Liver (tissue), 9 donors: Measurements from ENCODE around the gene INHBB. TPM values are rescaled to one million over a fixed set of nuclear protein-coding genes. Genes with fewer than 3 reads are reported as not detected.

Experiments
- DNase-seq: peaks from one replicate; pipeline ENCODE4 v3.0.0-alpha.2; 2017; ENCODE audit warnings: low spot score
- H3K27ac ChIP-seq, 2 donors: one replicate each; pipeline ENCODE4 v1.7.0; 2013; ENCODE audit warnings: inconsistent platforms in 2 of 2, low read length in 2 of 2, control low read depth in 1 of 2, low read depth in 1 of 2, mild to moderate bottlenecking in 1 of 2
- H3K27me3 ChIP-seq, 4 donors: one replicate each; pipeline versions ENCODE4 v1.6.1 to v1.7.0; 2013; ENCODE audit warnings: low read length in 3 of 4, inconsistent platforms in 1 of 4, mild to moderate bottlenecking in 1 of 4, moderate library complexity in 1 of 4; ENCODE audit not compliant: control insufficient read depth in 4 of 4, insufficient read depth in 4 of 4
- H3K36me3 ChIP-seq, 4 donors: one replicate each; pipeline versions ENCODE4 v1.6.1 to v1.7.0; 2013; ENCODE audit warnings: low read length in 3 of 4, mild to moderate bottlenecking in 3 of 4, low read depth in 1 of 4, moderate library complexity in 1 of 4; ENCODE audit not compliant: control insufficient read depth in 4 of 4, insufficient read depth in 3 of 4
- H3K4me1 ChIP-seq, 4 donors: one replicate each; pipeline versions ENCODE4 v1.6.1 to v1.7.0; 2013; ENCODE audit warnings: low read length in 3 of 4, mild to moderate bottlenecking in 3 of 4, moderate library complexity in 1 of 4; ENCODE audit not compliant: control insufficient read depth in 4 of 4, insufficient read depth in 4 of 4
- H3K4me3 ChIP-seq, 3 donors: one replicate each; pipeline versions ENCODE4 v1.6.1 to v1.7.0; 2013; ENCODE audit warnings: low read length in 3 of 3, control low read depth in 1 of 3, low read depth in 1 of 3, mild to moderate bottlenecking in 1 of 3
- H3K9ac ChIP-seq, 2 donors: one replicate each; pipeline ENCODE4 v1.7.0; 2013; ENCODE audit warnings: low read length in 2 of 2, mild to moderate bottlenecking in 2 of 2, moderate library complexity in 2 of 2, control low read depth in 1 of 2, low read depth in 1 of 2
- H3K9me3 ChIP-seq, 4 donors: one replicate each; pipeline versions ENCODE4 v1.6.1 to v1.7.0; 2013; ENCODE audit warnings: low read length in 3 of 4; ENCODE audit not compliant: control insufficient read depth in 4 of 4
- EGR1 ChIP-seq, 2 donors: IDR thresholded peaks; 2 replicates each; pipeline ENCODE4 v1.6.1; 2016 to 2018; ENCODE audit warnings: antibody characterized with exemption in 2 of 2, low read depth in 2 of 2
- FOXA1 ChIP-seq: IDR thresholded peaks from 2 replicates; pipeline ENCODE4 v1.6.1; 2016; ENCODE audit warnings: antibody characterized with exemption
- FOXA2 ChIP-seq: IDR thresholded peaks from 2 replicates; pipeline ENCODE4 v1.6.1; 2016; ENCODE audit warnings: antibody characterized with exemption
- GABPA ChIP-seq, 2 donors: IDR thresholded peaks in 1 of 2; conservative IDR thresholded peaks in 1 of 2; 2 replicates each; pipeline ENCODE4 v1.6.1; 2016; ENCODE audit warnings: antibody characterized with exemption in 2 of 2, mild to moderate bottlenecking in 1 of 2, moderate library complexity in 1 of 2
- HNF4A ChIP-seq, 2 donors: conservative IDR thresholded peaks; 2 replicates each; pipeline ENCODE4 v1.6.1; 2016; ENCODE audit warnings: antibody characterized with exemption in 2 of 2, mild to moderate bottlenecking in 2 of 2
- HNF4G ChIP-seq: IDR thresholded peaks from 2 replicates; pipeline ENCODE4 v1.6.1; 2016; ENCODE audit warnings: antibody characterized with exemption
- JUND ChIP-seq, 2 donors: IDR thresholded peaks; 2 replicates each; pipeline ENCODE4 v1.6.1; 2016; ENCODE audit warnings: antibody characterized with exemption in 2 of 2
- NR2F2 ChIP-seq: IDR thresholded peaks from 2 replicates; pipeline ENCODE4 v1.6.1; 2016; ENCODE audit warnings: antibody characterized with exemption
- RAD21 ChIP-seq, 2 donors: IDR thresholded peaks; 2 replicates each; pipeline ENCODE4 v1.6.1; 2016; ENCODE audit warnings: antibody characterized with exemption in 2 of 2, mild to moderate bottlenecking in 2 of 2
- RXRA ChIP-seq, 2 donors: IDR thresholded peaks; 2 replicates each; pipeline ENCODE4 v1.6.1; 2017 to 2018; ENCODE audit warnings: antibody characterized with exemption in 2 of 2, mild to moderate bottlenecking in 1 of 2
- SP1 ChIP-seq: IDR thresholded peaks from 2 replicates; pipeline ENCODE4 v1.6.1; 2018; ENCODE audit warnings: antibody characterized with exemption, mild to moderate bottlenecking
- TAF1 ChIP-seq: conservative IDR thresholded peaks from 2 replicates; pipeline ENCODE4 v1.6.1; 2016; ENCODE audit warnings: antibody characterized with exemption, mild to moderate bottlenecking
- YY1 ChIP-seq: IDR thresholded peaks from 2 replicates; pipeline ENCODE4 v1.6.1; 2016; ENCODE audit warnings: antibody characterized with exemption, mild to moderate bottlenecking
- WGBS: extraction: QIAGEN DNeasy Blood & Tissue Kit; methylation state at CpG from one replicate; pipeline ENCODE4 v1.1.7; 2013; 5-methylcytosine and 5-hydroxymethylcytosine counted together
- polyA plus RNA-seq, 2 donors: library from polyadenylated mRNA; stranded (reverse) in 1 of 2; unstranded in 1 of 2; fragments of 200-250 nt in 1 of 2; fragments of >200 nt in 1 of 2; fragmentation: Nextera tagmentation in 1 of 2; extraction: Ambion mirVana in 1 of 2; gene quantifications; one replicate each; pipeline versions ENCODE4 v1.2.1 to v1.2.3, GENCODE V29; 2013 to 2015
- total RNA-seq, 2 donors: library from RNA; depleted of rRNA; stranded (reverse); fragments of >200 nt; gene quantifications; one replicate each; pipeline ENCODE4 v1.2.3, GENCODE V29; 2014
- TF ChIP-seq, protein P1 (sequence below): IDR thresholded peaks from 2 replicates; pipeline ENCODE4 v1.6.1; 2016; ENCODE audit warnings: antibody characterized with exemption
- TF ChIP-seq, protein P2 (sequence below): IDR thresholded peaks from 2 replicates; pipeline ENCODE4 v1.6.1; 2016; ENCODE audit warnings: antibody characterized with exemption
- TF ChIP-seq, protein P3 (sequence below): IDR thresholded peaks from 2 replicates; pipeline ENCODE4 v1.6.1; 2016; ENCODE audit warnings: antibody characterized with exemption, mild to moderate bottlenecking
- TF ChIP-seq, protein P4 (sequence below): IDR thresholded peaks from 2 replicates; pipeline ENCODE4 v1.6.1; 2016; ENCODE audit warnings: antibody characterized with exemption
- donor health status: healthy.
- donor health status: healthy.
- donor health status: healthy.
- donor health status: healthy.
- donor health status: healthy.

Gene INHBB
- total and polyA plus RNA-seq, 4 donors, result 0.36 to 7.4 (median 2.1) TPM

DNA sequence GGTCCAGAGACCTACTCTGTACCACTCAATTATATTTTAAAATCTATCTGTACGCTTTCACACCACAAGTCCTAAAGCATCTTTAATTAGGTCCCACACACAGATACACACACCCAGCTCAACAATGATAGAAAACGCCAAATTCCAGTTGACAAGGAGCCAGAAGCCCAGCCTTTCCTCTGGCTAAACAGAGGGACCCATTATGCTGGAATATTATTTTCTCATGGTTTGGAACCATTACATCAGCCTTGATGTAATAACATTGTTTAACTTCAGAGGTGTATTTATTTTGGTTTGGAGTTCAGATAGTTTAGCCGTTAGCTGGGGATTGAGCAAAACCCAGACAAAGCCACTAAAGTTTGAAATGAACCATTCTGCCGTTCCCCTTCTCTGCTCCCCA, 14.0 kb upstream of the INHBB start:
- no peak for DNase-seq
- Histone ChIP-seq H3K4me3 (no peak overlapping the region), H3K9ac (no peak overlapping the region), H3K27me3 (no peaks in the 10 kb centered on the region), H3K4me1 (no peaks in the 10 kb centered on the region), H3K36me3 (no peaks in the 10 kb centered on the region), H3K27ac (no peak overlapping the region), H3K9me3 (peaks cover 0 to 1% (median 0%) of the 10 kb centered on the region in 4 donors)
- TF ChIP-seq, protein P1, sequence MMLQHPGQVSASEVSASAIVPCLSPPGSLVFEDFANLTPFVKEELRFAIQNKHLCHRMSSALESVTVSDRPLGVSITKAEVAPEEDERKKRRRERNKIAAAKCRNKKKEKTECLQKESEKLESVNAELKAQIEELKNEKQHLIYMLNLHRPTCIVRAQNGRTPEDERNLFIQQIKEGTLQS, result no peak
- TF ChIP-seq HNF4G (no peak), JUND (IDR thresholded peaks at IDR 0.05) (no peak), FOXA1 (no peak), HNF4A (conservative IDR thresholded peaks at IDR 0.05) (no peak), RXRA (IDR thresholded peaks at IDR 0.05) (no peak), TAF1 (no peak), RAD21 (IDR thresholded peaks at IDR 0.05) (no peak), FOXA2 (no peak), GABPA (IDR thresholded peaks at IDR 0.05 in 1 of 2, conservative IDR thresholded peaks at IDR 0.05 in 1 of 2) (no peak), SP1 (no peak), YY1 (no peak), EGR1 (IDR thresholded peaks at IDR 0.05; ENCODE audit: low read depth in 2 of 2) (no peak)
- TF ChIP-seq, protein P2, sequence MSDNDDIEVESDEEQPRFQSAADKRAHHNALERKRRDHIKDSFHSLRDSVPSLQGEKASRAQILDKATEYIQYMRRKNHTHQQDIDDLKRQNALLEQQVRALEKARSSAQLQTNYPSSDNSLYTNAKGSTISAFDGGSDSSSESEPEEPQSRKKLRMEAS, result no peak
- TF ChIP-seq, protein P3, sequence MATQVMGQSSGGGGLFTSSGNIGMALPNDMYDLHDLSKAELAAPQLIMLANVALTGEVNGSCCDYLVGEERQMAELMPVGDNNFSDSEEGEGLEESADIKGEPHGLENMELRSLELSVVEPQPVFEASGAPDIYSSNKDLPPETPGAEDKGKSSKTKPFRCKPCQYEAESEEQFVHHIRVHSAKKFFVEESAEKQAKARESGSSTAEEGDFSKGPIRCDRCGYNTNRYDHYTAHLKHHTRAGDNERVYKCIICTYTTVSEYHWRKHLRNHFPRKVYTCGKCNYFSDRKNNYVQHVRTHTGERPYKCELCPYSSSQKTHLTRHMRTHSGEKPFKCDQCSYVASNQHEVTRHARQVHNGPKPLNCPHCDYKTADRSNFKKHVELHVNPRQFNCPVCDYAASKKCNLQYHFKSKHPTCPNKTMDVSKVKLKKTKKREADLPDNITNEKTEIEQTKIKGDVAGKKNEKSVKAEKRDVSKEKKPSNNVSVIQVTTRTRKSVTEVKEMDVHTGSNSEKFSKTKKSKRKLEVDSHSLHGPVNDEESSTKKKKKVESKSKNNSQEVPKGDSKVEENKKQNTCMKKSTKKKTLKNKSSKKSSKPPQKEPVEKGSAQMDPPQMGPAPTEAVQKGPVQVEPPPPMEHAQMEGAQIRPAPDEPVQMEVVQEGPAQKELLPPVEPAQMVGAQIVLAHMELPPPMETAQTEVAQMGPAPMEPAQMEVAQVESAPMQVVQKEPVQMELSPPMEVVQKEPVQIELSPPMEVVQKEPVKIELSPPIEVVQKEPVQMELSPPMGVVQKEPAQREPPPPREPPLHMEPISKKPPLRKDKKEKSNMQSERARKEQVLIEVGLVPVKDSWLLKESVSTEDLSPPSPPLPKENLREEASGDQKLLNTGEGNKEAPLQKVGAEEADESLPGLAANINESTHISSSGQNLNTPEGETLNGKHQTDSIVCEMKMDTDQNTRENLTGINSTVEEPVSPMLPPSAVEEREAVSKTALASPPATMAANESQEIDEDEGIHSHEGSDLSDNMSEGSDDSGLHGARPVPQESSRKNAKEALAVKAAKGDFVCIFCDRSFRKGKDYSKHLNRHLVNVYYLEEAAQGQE, result no peak
- TF ChIP-seq, protein P4, sequence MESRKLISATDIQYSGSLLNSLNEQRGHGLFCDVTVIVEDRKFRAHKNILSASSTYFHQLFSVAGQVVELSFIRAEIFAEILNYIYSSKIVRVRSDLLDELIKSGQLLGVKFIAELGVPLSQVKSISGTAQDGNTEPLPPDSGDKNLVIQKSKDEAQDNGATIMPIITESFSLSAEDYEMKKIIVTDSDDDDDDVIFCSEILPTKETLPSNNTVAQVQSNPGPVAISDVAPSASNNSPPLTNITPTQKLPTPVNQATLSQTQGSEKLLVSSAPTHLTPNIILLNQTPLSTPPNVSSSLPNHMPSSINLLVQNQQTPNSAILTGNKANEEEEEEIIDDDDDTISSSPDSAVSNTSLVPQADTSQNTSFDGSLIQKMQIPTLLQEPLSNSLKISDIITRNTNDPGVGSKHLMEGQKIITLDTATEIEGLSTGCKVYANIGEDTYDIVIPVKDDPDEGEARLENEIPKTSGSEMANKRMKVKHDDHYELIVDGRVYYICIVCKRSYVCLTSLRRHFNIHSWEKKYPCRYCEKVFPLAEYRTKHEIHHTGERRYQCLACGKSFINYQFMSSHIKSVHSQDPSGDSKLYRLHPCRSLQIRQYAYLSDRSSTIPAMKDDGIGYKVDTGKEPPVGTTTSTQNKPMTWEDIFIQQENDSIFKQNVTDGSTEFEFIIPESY, result no peak
- 51% methylated on average over 4 of the region's 4 CpGs for WGBS

DNA sequence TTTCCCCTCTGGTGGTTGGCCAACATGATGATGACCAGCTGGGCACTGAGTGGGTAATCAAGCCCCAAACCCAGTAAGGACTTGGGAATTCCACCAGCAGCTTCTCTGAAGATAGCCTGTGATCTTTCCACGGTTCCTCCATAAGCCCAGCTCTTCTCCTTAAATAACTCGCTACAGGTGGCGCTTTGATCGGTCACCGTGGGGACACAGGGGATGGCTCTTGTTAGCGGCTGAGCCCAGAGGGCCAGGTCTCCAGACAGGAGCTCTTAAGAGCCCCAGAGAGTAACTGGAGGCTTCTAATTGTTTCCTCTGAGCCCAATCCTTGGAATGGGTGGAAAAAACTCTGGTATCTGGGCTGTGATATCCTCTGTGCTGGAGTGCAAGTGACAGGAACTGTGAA, 13.6 kb upstream of the INHBB start:
- no peaks in the 10 kb centered on the region for H3K4me1 ChIP-seq
- WGBS, result 94% methylated on average over 6 of the region's 6 CpGs
- H3K4me3 ChIP-seq, result no peak overlapping the region
- H3K9me3 ChIP-seq, result peaks cover 0 to 1% (median 0%) of the 10 kb centered on the region in 4 donors
- no peak overlapping the region for H3K27ac ChIP-seq
- H3K36me3 ChIP-seq, result no peaks in the 10 kb centered on the region
- H3K27me3 ChIP-seq, result no peaks in the 10 kb centered on the region
- no peak for DNase-seq
- TF ChIP-seq FOXA2 (no peak), HNF4A (conservative IDR thresholded peaks at IDR 0.05) (no peak), NR2F2 (no peak), HNF4G (no peak), RAD21 (IDR thresholded peaks at IDR 0.05) (no peak), FOXA1 (no peak)
- TF ChIP-seq, protein P1, result no peak
- TF ChIP-seq, protein P3, result no peak
- H3K9ac ChIP-seq, result no peak overlapping the region
